ENCODE measurements around the gene ACO2. TPM values are rescaled to one million over a fixed set of nuclear protein-coding genes. Genes with fewer than 3 reads are reported as not detected.

The ACO2 gene
- total and polyA plus RNA-seq, 2 of the 13 experiments (the other 11 are each of a cell fraction or from before 2014, with no cell fraction given), result 19.2 to 45.6 TPM

DNA sequence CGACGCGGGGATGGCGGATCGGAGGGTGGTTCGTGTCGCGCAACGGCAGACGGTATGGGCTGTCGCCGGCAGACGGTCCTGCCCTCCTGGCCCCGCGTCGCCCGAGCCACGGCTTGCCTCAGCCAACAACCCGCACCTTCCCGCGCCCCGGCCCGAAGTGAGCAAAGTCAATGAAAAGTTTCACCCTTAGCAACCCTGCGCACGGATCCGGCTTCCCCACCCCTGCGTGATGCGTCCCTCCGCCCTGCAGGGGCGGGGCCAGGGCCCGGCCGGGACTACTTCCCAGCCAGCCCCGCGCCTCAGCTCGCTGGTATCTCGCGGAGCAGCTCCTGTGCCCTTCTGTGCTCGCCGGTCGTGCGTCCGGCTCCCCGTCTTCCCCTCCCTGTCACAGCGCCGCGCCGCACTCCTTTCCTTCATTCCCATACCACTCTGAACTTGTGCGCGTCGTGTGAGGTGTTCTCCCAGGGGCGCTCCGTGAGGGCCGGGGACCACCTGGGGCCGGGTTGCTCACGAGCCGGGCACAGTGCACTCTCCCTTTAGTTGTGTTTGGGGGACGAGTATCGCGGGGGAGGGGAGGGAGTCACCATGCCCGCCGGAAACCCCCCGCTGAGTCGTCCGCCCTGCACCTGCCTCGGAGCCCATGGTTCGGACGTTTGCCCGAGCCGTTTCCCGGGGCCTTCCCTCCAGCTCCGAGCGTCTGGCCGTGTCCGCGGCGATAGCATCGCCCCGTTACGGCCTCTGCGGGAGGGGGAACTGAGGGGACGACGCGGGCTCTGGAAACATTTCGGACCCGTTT is 22.1 kb upstream of the ACO2 start, which contains the start of gene TOB2 (continued):
- TF ChIP-seq, protein P1, sequence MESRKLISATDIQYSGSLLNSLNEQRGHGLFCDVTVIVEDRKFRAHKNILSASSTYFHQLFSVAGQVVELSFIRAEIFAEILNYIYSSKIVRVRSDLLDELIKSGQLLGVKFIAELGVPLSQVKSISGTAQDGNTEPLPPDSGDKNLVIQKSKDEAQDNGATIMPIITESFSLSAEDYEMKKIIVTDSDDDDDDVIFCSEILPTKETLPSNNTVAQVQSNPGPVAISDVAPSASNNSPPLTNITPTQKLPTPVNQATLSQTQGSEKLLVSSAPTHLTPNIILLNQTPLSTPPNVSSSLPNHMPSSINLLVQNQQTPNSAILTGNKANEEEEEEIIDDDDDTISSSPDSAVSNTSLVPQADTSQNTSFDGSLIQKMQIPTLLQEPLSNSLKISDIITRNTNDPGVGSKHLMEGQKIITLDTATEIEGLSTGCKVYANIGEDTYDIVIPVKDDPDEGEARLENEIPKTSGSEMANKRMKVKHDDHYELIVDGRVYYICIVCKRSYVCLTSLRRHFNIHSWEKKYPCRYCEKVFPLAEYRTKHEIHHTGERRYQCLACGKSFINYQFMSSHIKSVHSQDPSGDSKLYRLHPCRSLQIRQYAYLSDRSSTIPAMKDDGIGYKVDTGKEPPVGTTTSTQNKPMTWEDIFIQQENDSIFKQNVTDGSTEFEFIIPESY (CRISPR knock-in tag; IDR thresholded peaks at IDR 0.05), result peak; percentile 71
- peak; percentile 98 for TF ChIP-seq ZNF605 (CRISPR knock-in tag; IDR thresholded peaks at IDR 0.05)
- peak; percentile 75 for TF ChIP-seq MIER2 (CRISPR knock-in tag; IDR thresholded peaks at IDR 0.05)
- TF ChIP-seq YEATS4 (CRISPR knock-in tag; IDR thresholded peaks at IDR 0.05; ENCODE audit: borderline replicate concordance), result peak; percentile 98
- peak; percentile 86; the same call in 1 of the 2 replicates for TF ChIP-seq KDM5B (CRISPR knock-in tag; IDR thresholded peaks at IDR 0.05; ENCODE audit: borderline replicate concordance)
- peak; percentile 80; the same call in 1 of the 2 replicates for TF ChIP-seq ZNF343 (CRISPR knock-in tag; IDR thresholded peaks at IDR 0.05)
- peak; percentile 80; the same call in 1 of the 2 replicates for TF ChIP-seq ZNF552 (CRISPR knock-in tag; IDR thresholded peaks at IDR 0.05; ENCODE audit: borderline replicate concordance)
- peak; percentile 85 for TF ChIP-seq NCOA2 (CRISPR knock-in tag; IDR thresholded peaks at IDR 0.05)
- peak; percentile 77; the same call in 1 of the 2 replicates for TF ChIP-seq SOX13 (IDR thresholded peaks at IDR 0.05)
- peak in 1 of 2 experiments; percentile 79; a peak in 2 of 4 replicates for TF ChIP-seq SOX13 (CRISPR knock-in tag; conservative IDR thresholded peaks at IDR 0.05 in 1 of 2, IDR thresholded peaks at IDR 0.05 in 1 of 2)
- TF ChIP-seq, protein P2, sequence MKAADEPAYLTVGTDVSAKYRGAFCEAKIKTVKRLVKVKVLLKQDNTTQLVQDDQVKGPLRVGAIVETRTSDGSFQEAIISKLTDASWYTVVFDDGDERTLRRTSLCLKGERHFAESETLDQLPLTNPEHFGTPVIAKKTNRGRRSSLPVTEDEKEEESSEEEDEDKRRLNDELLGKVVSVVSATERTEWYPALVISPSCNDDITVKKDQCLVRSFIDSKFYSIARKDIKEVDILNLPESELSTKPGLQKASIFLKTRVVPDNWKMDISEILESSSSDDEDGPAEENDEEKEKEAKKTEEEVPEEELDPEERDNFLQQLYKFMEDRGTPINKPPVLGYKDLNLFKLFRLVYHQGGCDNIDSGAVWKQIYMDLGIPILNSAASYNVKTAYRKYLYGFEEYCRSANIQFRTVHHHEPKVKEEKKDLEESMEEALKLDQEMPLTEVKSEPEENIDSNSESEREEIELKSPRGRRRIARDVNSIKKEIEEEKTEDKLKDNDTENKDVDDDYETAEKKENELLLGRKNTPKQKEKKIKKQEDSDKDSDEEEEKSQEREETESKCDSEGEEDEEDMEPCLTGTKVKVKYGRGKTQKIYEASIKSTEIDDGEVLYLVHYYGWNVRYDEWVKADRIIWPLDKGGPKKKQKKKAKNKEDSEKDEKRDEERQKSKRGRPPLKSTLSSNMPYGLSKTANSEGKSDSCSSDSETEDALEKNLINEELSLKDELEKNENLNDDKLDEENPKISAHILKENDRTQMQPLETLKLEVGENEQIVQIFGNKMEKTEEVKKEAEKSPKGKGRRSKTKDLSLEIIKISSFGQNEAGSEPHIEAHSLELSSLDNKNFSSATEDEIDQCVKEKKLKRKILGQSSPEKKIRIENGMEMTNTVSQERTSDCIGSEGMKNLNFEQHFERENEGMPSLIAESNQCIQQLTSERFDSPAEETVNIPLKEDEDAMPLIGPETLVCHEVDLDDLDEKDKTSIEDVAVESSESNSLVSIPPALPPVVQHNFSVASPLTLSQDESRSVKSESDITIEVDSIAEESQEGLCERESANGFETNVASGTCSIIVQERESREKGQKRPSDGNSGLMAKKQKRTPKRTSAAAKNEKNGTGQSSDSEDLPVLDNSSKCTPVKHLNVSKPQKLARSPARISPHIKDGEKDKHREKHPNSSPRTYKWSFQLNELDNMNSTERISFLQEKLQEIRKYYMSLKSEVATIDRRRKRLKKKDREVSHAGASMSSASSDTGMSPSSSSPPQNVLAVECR (CRISPR knock-in tag; IDR thresholded peaks at IDR 0.05; ENCODE audit: borderline replicate concordance), result peak; percentile 96; the same call in 1 of the 2 replicates
- TF ChIP-seq ZNF24 (IDR thresholded peaks at IDR 0.05), result 0 out of 2 replicates have a peak, but pooled peaks have one; percentile 51
- TF ChIP-seq, protein P3, sequence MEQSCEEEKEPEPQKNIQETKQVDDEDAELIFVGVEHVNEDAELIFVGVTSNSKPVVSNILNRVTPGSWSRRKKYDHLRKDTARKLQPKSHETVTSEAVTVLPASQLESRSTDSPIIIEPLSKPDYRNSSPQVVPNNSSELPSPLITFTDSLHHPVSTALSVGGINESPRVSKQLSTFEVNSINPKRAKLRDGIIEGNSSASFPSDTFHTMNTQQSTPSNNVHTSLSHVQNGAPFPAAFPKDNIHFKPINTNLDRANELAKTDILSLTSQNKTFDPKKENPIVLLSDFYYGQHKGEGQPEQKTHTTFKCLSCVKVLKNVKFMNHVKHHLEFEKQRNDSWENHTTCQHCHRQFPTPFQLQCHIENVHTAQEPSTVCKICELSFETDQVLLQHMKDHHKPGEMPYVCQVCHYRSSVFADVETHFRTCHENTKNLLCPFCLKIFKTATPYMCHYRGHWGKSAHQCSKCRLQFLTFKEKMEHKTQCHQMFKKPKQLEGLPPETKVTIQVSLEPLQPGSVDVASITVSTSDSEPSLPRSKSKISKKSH (CRISPR knock-in tag; IDR thresholded peaks at IDR 0.05; ENCODE audit: borderline replicate concordance), result peak; percentile 92
- TF ChIP-seq ZNF850 (CRISPR knock-in tag; conservative IDR thresholded peaks at IDR 0.05), result peak; percentile 11; the same call in 1 of the 2 replicates
- peak; percentile 92 for TF ChIP-seq ZNF747 (CRISPR knock-in tag; IDR thresholded peaks at IDR 0.05; ENCODE audit: borderline replicate concordance)
- peak; percentile 50; the same call in 1 of the 2 replicates for TF ChIP-seq ZFYVE20 (CRISPR knock-in tag; IDR thresholded peaks at IDR 0.05; ENCODE audit: borderline replicate concordance, low read depth)
- TF ChIP-seq, protein P4, sequence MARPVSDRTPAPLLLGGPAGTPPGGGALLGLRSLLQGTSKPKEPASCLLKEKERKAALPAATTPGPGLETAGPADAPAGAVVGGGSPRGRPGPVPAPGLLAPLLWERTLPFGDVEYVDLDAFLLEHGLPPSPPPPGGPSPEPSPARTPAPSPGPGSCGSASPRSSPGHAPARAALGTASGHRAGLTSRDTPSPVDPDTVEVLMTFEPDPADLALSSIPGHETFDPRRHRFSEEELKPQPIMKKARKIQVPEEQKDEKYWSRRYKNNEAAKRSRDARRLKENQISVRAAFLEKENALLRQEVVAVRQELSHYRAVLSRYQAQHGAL (CRISPR knock-in tag; IDR thresholded peaks at IDR 0.05; ENCODE audit: not compliant biosample characterization), result peak; percentile 99

All from HepG2 (cell line).